Activated B cell treated with CpG ODN at 0.5 μM for 24 hours (primary cell): Measurements from ENCODE around the gene AMBN. TPM values are rescaled to one million over a fixed set of nuclear protein-coding genes. Genes with fewer than 3 reads are reported as not detected.

Experiments used
- ATAC-seq: fragments of 200-7000 bp; cut with Tn5 transposase; one replicate; pipeline ENCODE4 v1.10.0; 2021; ENCODE audit warnings: low read depth, mild to moderate bottlenecking, moderate library complexity
- CTCF ChIA-PET: fragments of 350-600 bp; sonication (Branson Sonifier 250); formaldehyde crosslinking; loops from one replicate; lab custom pipeline; 2021; ENCODE audit warnings: antibody characterized with exemption; lab: Charles Lee
- POLR2A ChIA-PET: fragments of 350-600 bp; sonication (Branson Sonifier 250); formaldehyde crosslinking; loops from one replicate; lab custom pipeline; 2021; ENCODE audit warnings: antibody characterized with exemption; lab: Charles Lee
- DNase-seq: peaks from one replicate; pipeline ENCODE4 v3.0.0; 2022
- H3K27ac Mint-ChIP-seq: one replicate; pipeline ENCODE4 v1.8.0; 2020; ENCODE audit warnings: mixed read lengths
- H3K27me3 Mint-ChIP-seq: one replicate; pipeline ENCODE4 v1.8.0; 2021; ENCODE audit warnings: mixed read lengths
- H3K36me3 Mint-ChIP-seq: one replicate; pipeline ENCODE4 v1.8.0; 2021; ENCODE audit warnings: low read depth, mixed read lengths
- H3K4me1 Mint-ChIP-seq: one replicate; pipeline ENCODE4 v1.8.0; 2021; ENCODE audit warnings: mixed read lengths
- H3K4me3 Mint-ChIP-seq: one replicate; pipeline ENCODE4 v1.8.0; 2020; ENCODE audit warnings: mild to moderate bottlenecking, mixed read lengths
- H3K9me3 Mint-ChIP-seq: one replicate; pipeline ENCODE4 v1.8.0; 2020; ENCODE audit warnings: mixed read lengths
- intact Hi-C: fragments of 100-400 bp; cut with micrococcal nuclease; formaldehyde crosslinking; loops from one replicate; pipeline ENCODE4 v1.15.1; 2024
- total RNA-seq: library from RNA; stranded (reverse); gene quantifications from 2 replicates; pipeline ENCODE4 v1.2.3, GENCODE V29; 2022
- TF ChIP-seq, protein P1 (sequence below): fragments of 200-600 bp; IDR thresholded peaks from one replicate; pipeline ENCODE4 v1.8.0; 2022; ENCODE audit warnings: antibody characterized with exemption, mild to moderate bottlenecking

Gene AMBN
- total RNA-seq, 1 donor from 2014 or later: not detected

DNA sequence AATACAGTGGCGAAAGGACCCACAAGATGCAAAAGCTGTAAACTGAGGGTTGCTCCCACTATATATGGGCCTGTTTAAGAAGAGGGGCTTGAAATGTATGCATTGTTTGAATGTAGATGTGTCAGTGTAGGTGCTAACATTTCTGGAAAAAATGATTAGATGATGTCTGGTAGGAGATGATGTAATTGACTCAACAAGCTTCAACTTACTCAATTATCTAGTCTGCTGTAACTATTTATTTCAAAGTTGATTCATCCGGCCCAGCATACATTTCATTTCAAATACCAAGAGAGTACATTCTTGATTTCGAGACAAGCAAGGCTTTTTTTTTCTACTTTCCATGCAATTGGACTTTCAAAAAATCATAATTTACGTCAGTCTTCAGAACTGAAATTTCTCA, 27.2 kb downstream of the AMBN start:
- no peak overlapping the region for H3K4me3 Mint-ChIP-seq
- no peaks in the 10 kb centered on the region for H3K27me3 Mint-ChIP-seq
- peaks cover 6% of the 10 kb centered on the region for H3K4me1 Mint-ChIP-seq
- peak; percentile 21 for ATAC-seq
- ChIA-PET CTCF (no interaction called here), POLR2A (no interaction called here)
- no peaks in the 10 kb centered on the region for H3K36me3 Mint-ChIP-seq
- TF ChIP-seq, protein P1, sequence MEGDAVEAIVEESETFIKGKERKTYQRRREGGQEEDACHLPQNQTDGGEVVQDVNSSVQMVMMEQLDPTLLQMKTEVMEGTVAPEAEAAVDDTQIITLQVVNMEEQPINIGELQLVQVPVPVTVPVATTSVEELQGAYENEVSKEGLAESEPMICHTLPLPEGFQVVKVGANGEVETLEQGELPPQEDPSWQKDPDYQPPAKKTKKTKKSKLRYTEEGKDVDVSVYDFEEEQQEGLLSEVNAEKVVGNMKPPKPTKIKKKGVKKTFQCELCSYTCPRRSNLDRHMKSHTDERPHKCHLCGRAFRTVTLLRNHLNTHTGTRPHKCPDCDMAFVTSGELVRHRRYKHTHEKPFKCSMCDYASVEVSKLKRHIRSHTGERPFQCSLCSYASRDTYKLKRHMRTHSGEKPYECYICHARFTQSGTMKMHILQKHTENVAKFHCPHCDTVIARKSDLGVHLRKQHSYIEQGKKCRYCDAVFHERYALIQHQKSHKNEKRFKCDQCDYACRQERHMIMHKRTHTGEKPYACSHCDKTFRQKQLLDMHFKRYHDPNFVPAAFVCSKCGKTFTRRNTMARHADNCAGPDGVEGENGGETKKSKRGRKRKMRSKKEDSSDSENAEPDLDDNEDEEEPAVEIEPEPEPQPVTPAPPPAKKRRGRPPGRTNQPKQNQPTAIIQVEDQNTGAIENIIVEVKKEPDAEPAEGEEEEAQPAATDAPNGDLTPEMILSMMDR: no peak
- H3K27ac Mint-ChIP-seq: no peak overlapping the region
- peaks cover 6% of the 10 kb centered on the region for H3K9me3 Mint-ChIP-seq
- intact Hi-C loops: no loop called here
- DNase-seq: no peak

DNA sequence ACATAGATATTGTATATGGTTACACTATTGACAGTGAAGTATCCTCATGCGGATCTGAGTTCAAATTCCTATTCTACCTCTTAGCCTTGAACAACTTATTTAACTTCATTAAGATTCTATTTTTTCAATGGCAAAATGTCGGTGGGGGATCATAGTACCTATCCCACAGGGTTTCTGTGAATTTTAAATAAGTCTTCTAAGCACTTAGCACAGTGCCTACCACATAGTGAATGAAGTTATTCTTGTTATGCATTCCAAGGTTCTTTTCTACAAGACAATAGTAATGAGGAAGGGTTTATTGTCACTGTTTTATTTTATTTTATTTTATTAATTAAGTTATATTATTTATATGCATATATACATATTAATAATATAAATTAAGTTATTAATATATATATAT, 27.7 kb downstream of the AMBN start:
- no peaks in the 10 kb centered on the region for H3K36me3 Mint-ChIP-seq
- no peaks in the 10 kb centered on the region for H3K27me3 Mint-ChIP-seq
- intact Hi-C loops: no loop called here
- TF ChIP-seq, protein P1: no peak
- no peak overlapping the region for H3K4me3 Mint-ChIP-seq
- ATAC-seq (no peak), DNase-seq (no peak)
- ChIA-PET POLR2A (no interaction called here), CTCF (no interaction called here)
- H3K9me3 Mint-ChIP-seq: peaks cover 6% of the 10 kb centered on the region
- no peak overlapping the region for H3K27ac Mint-ChIP-seq
- peaks cover 3% of the 10 kb centered on the region for H3K4me1 Mint-ChIP-seq

DNA sequence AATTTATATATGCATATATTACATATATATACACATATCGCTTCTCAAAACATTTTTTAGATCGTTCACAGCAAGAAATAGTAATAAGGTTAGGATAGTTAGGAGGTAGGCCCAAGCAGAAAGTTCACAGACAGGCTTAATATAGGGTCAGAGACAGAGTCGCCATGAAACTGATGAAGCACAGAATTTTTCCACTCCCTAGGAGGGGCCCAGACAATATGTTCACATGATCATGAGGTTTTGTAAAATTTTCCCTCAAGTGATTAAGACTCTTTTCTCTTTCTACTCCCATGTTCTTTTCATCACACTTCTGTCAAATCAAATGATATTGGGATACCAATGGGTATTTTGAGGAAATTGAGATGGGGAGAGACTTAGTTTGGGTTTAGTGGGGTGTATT, 31.3 kb downstream of the AMBN start:
- Mint-ChIP-seq H3K36me3 (no peaks in the 10 kb centered on the region), H3K4me3 (no peak overlapping the region), H3K9me3 (peaks cover 6% of the 10 kb centered on the region), H3K27me3 (no peaks in the 10 kb centered on the region), H3K4me1 (no peaks in the 10 kb centered on the region), H3K27ac (no peak overlapping the region)
- ChIA-PET CTCF (no interaction called here), POLR2A (no interaction called here)
- TF ChIP-seq, protein P1: no peak
- DNase-seq (no peak), ATAC-seq (peak; percentile 21)
- intact Hi-C loops: no loop called here

- no peak for ATAC-seq
- H3K36me3 Mint-ChIP-seq: no peaks in the 10 kb centered on the region
- ChIA-PET CTCF (no interaction called here), POLR2A (no interaction called here)
- H3K4me1 Mint-ChIP-seq: no peaks in the 10 kb centered on the region
- intact Hi-C loops: no loop called here
- TF ChIP-seq, protein P1: no peak
- no peak overlapping the region for H3K4me3 Mint-ChIP-seq
- H3K9me3 Mint-ChIP-seq: no peaks in the 10 kb centered on the region
- no peaks in the 10 kb centered on the region for H3K27me3 Mint-ChIP-seq
- H3K27ac Mint-ChIP-seq: no peak overlapping the region
- no peak for DNase-seq
Measured at GRCh38 chr4:70624226-70624793, 32.3 kb downstream of the AMBN start.

GRCh38 chr4:70627620-70628019, 35.6 kb downstream of the AMBN start:
- DNase-seq (no peak), ATAC-seq (no peak)
- Mint-ChIP-seq H3K4me3 (no peak overlapping the region), H3K27me3 (no peaks in the 10 kb centered on the region), H3K27ac (no peak overlapping the region), H3K4me1 (no peaks in the 10 kb centered on the region), H3K9me3 (no peaks in the 10 kb centered on the region), H3K36me3 (no peaks in the 10 kb centered on the region)
- TF ChIP-seq, protein P1: no peak
- intact Hi-C loops: no loop called here
- ChIA-PET CTCF (no interaction called here), POLR2A (no interaction called here)
